LNCAP (cell line): ENCODE measurements around the gene PRR19.

Experiments
- CTCF ChIP-seq: fragments of 450-650 bp; IDR thresholded peaks from 2 replicates; pipeline ENCODE4 v1.5.1; 2017; ENCODE audit warnings: mild to moderate bottlenecking

The PRR19 gene

GRCh38 chr19:42275103-42275502 lies 26.8 kb upstream of the PRR19 start:
- no peak for TF ChIP-seq CTCF

GRCh38 chr19:42275517-42275916 lies 26.4 kb upstream of the PRR19 start:
- no peak for TF ChIP-seq CTCF

- no peak for TF ChIP-seq CTCF
Measured at GRCh38 chr19:42276284-42276683, 25.6 kb upstream of the PRR19 start.

GRCh38 chr19:42276821-42277220 lies 25.1 kb upstream of the PRR19 start:
- no peak for TF ChIP-seq CTCF

- TF ChIP-seq CTCF = no peak
Measured at GRCh38 chr19:42277821-42278451, 24.0 kb upstream of the PRR19 start.

GRCh38 chr19:42278452-42279154 lies 23.3 kb upstream of the PRR19 start:
- TF ChIP-seq CTCF = no peak

- no peak for TF ChIP-seq CTCF
Measured at GRCh38 chr19:42279155-42279901, 22.6 kb upstream of the PRR19 start.
